ENCODE data around the gene MGLL. TPM values are rescaled to one million over a fixed set of nuclear protein-coding genes. Genes with fewer than 3 reads are reported as not detected.
"Not testable (repeated sequence)": the region's sequence is repeated elsewhere in the genome, so short reads cannot be mapped to it uniquely, and the experiment has no call there.

The MGLL gene
- total and polyA plus RNA-seq, 4 experiments from 2014 or later: 0.77 to 4.8 (median 2.3) TPM

DNA sequence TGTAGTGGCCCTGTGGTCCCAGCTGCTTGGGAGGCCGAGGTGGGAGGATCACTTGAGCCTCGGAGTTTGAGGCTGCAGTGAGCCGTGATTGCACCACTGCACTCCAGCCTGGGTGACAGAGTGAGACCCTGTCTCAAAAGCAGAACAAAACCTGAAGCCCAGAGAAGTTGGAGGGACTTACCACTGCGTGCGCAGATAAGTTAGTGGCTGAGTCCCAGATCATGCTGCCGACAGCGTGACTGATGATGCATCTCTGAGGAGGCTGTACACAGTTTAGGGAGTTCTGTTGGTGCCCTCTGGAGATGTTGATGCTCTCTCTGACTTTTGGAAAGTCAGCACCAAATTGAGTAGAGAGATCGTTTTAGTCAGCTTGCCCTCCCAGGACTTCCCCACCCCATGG lies 165.4 kb downstream of the MGLL start:
- intact Hi-C loops (cut with micrococcal nuclease): no loop called here
- H3K9me3 ChIP-seq (ENCODE audit: control insufficient read depth in 1 of 2, low read length in 2 of 2): no peaks in the 10 kb centered on the region
- H3K4me1 ChIP-seq (ENCODE audit: insufficient read depth, low read length): no peaks in the 10 kb centered on the region
- H3K27ac ChIP-seq (ENCODE audit: low read depth, low read length): no peak overlapping the region
- H3K36me3 Mint-ChIP-seq: peaks cover 0 to 7% of the 10 kb centered on the region in 2 donors
- ChIA-PET POLR2A (ENCODE audit: partially characterized antibody) (no interaction called here), CTCF (ENCODE audit: partially characterized antibody) (interaction anchor here (0.8 to 0.9 kb wide), 2 partner anchors 22 to 37 kb away, joined by 3 read pairs; no protein-coding TSS in a partner anchor)
- no peak overlapping the region for H3K4me3 Mint-ChIP-seq
- no peaks in the 10 kb centered on the region for H3K4me1 Mint-ChIP-seq
- H3K27ac Mint-ChIP-seq: no peak overlapping the region
- DNase-seq: no peak
- H3K4me3 ChIP-seq (ENCODE audit: low read length in 2 of 2): no peak overlapping the region
- H3K27me3 Mint-ChIP-seq: no peaks in the 10 kb centered on the region
- peaks cover 0 to 4% (median 0%) of the 10 kb centered on the region in 8 donors for H3K9me3 Mint-ChIP-seq
- H3K36me3 ChIP-seq (ENCODE audit: insufficient read depth, low read length): no peaks in the 10 kb centered on the region
- no peaks in the 10 kb centered on the region for H3K27me3 ChIP-seq (ENCODE audit: insufficient read depth, low read length)

DNA sequence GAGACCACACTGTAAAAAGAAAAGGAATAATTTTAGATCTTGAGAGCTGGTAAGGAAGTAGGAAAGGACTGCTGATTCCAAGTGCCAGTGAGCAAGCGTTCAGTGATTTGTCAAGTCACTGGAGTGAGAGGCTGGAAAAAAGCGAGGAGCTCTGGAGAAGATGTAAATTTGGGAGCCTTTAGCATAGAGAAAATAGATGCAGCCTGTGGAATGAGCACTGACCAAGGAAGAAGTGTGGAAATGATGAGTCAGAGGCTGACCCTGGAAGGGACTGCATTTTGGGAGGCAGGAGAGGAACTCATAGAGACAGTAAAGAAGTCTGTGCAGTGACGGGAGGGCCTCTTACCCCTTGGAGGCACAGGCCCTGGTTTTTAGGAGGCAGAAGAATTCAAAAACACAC lies 166.7 kb downstream of the MGLL start:
- no peak for DNase-seq
- Mint-ChIP-seq H3K36me3 (peaks cover 0 to 5% of the 10 kb centered on the region in 2 donors), H3K4me3 (no peak overlapping the region), H3K27me3 (no peaks in the 10 kb centered on the region), H3K4me1 (no peaks in the 10 kb centered on the region), H3K9me3 (peaks cover 0 to 4% (median 0%) of the 10 kb centered on the region in 8 donors), H3K27ac (no peak overlapping the region)
- Histone ChIP-seq H3K9me3 (ENCODE audit: control insufficient read depth in 1 of 2, low read length in 2 of 2) (no peaks in the 10 kb centered on the region), H3K36me3 (ENCODE audit: insufficient read depth, low read length) (no peaks in the 10 kb centered on the region), H3K27me3 (ENCODE audit: insufficient read depth, low read length) (no peaks in the 10 kb centered on the region), H3K27ac (ENCODE audit: low read depth, low read length) (no peak overlapping the region), H3K4me3 (ENCODE audit: low read length in 2 of 2) (no peak overlapping the region), H3K4me1 (ENCODE audit: insufficient read depth, low read length) (no peaks in the 10 kb centered on the region)
- intact Hi-C loops (cut with micrococcal nuclease): no loop called here
- POLR2A ChIA-PET (ENCODE audit: partially characterized antibody): no interaction called here
- CTCF ChIA-PET (ENCODE audit: partially characterized antibody): interaction anchor here (0.8 to 1.6 kb wide), 2 partner anchors 80 to 313 kb away, joined by 4 to 5 read pairs; no protein-coding TSS in a partner anchor

GRCh38 chr3:127654993-127655392 lies 167.3 kb downstream of the MGLL start:
- H3K27me3 Mint-ChIP-seq; H3K9me3 Mint-ChIP-seq; intact Hi-C loops (cut with micrococcal nuclease): not testable (repeated sequence)

DNA sequence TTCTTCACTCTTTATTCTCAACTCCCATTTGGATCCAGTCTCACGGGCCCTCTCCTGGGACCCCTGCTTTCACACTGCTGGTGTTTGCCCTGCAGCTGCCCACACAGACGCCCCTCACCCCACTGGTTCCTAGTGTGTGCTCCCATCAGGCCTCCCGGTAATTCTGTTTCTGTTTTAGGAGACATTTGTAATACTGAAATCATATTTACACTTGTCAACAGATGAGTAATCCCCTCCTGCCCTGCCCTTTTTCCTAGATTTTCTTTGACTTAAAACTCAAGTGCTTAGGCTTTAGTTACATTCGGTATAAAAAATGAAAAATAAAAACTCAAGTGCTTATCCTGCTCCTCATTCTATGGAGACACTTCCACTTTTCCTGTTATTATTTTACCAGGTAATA lies 167.9 kb downstream of the MGLL start:
- H3K27ac ChIP-seq (ENCODE audit: low read depth, low read length): no peak overlapping the region
- H3K27me3 ChIP-seq (ENCODE audit: insufficient read depth, low read length): no peaks in the 10 kb centered on the region
- Mint-ChIP-seq H3K9me3 (peaks cover 0 to 4% (median 0%) of the 10 kb centered on the region in 8 donors), H3K4me1 (no peaks in the 10 kb centered on the region), H3K27me3 (no peaks in the 10 kb centered on the region), H3K4me3 (no peak overlapping the region), H3K27ac (no peak overlapping the region), H3K36me3 (no peaks in the 10 kb centered on the region)
- DNase-seq: no peak
- intact Hi-C loops (cut with micrococcal nuclease): no loop called here
- H3K9me3 ChIP-seq (ENCODE audit: control insufficient read depth in 1 of 2, low read length in 2 of 2): no peaks in the 10 kb centered on the region
- H3K4me1 ChIP-seq (ENCODE audit: insufficient read depth, low read length): no peaks in the 10 kb centered on the region
- H3K4me3 ChIP-seq (ENCODE audit: low read length in 2 of 2): no peak overlapping the region
- ChIA-PET CTCF (ENCODE audit: partially characterized antibody) (interaction anchor here (1.6 kb wide), 1 partner anchor 79 kb away, joined by 5 read pairs; no protein-coding TSS in a partner anchor), POLR2A (ENCODE audit: partially characterized antibody) (no interaction called here)
- no peaks in the 10 kb centered on the region for H3K36me3 ChIP-seq (ENCODE audit: insufficient read depth, low read length)

More at GRCh38 chr3:127654993-127655392, 167.3 kb downstream of the MGLL start:
- H3K36me3 Mint-ChIP-seq; H3K36me3 ChIP-seq (ENCODE audit: insufficient read depth, low read length); H3K4me1 Mint-ChIP-seq; H3K27ac ChIP-seq (ENCODE audit: low read depth, low read length); DNase-seq; POLR2A ChIA-PET (ENCODE audit: partially characterized antibody); H3K4me1 ChIP-seq (ENCODE audit: insufficient read depth, low read length); H3K27me3 ChIP-seq (ENCODE audit: insufficient read depth, low read length); H3K27ac Mint-ChIP-seq; H3K4me3 Mint-ChIP-seq; H3K4me3 ChIP-seq (ENCODE audit: low read length in 2 of 2); H3K9me3 ChIP-seq (ENCODE audit: control insufficient read depth in 1 of 2, low read length in 2 of 2): not testable (repeated sequence)
- CTCF ChIA-PET (ENCODE audit: partially characterized antibody): interaction anchor here (0.8 to 1.6 kb wide), 2 partner anchors 80 to 314 kb away, joined by 4 to 5 read pairs; no protein-coding TSS in a partner anchor

DNA sequence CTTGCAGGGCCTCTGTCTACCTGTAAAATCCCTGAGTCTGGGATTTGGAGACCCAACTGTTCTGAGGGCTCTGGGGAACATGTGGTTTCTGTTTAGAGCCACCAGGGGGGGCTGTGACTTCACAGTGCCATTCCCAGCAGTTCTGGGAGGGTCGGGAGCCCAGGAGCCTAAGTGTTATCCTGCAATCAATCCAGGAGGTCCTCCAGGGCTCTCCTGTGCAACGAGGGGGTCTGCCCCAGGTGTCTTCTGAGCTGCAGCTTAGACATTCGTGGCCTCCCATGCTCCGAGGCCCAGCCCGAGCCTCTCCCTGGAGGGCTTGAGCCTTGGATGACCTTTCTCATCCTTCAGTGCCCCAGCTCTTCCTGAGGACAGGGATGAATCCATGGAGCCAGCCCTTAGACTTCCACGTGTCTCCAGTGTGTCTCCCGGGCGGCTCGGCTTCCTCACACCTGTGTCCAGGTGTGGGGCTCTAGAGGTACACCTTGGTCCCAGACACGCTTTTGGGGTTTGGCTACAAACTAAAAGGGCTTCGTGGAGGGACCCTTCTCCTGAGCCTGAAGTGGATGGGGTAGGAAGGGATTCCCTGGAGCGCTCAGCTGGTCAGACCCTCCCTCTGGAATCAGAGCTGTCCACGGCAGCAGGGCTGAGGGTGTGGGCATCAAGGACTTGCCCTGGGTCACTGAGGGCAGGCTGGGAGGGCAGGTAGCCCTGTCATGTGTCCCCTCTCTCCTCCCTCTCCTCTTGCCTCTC lies 169.9 kb downstream of the MGLL start:
- Histone ChIP-seq H3K27ac (ENCODE audit: low read depth, low read length) (no peak overlapping the region), H3K9me3 (ENCODE audit: control insufficient read depth in 1 of 2, low read length in 2 of 2) (no peaks in the 10 kb centered on the region), H3K27me3 (ENCODE audit: insufficient read depth, low read length) (no peaks in the 10 kb centered on the region), H3K4me1 (ENCODE audit: insufficient read depth, low read length) (no peaks in the 10 kb centered on the region), H3K4me3 (ENCODE audit: low read length in 2 of 2) (no peak overlapping the region), H3K36me3 (ENCODE audit: insufficient read depth, low read length) (no peaks in the 10 kb centered on the region)
- DNase-seq: peak in 3 of 5 donors; percentile 17 to 37 (median 22)
- H3K27ac Mint-ChIP-seq: no peak overlapping the region
- CTCF ChIA-PET (ENCODE audit: partially characterized antibody): interaction anchor here (0.9 to 3.6 kb wide), 5 partner anchors 9 to 481 kb away, joined by 3 to 35 read pairs (median 5); no protein-coding TSS in a partner anchor
- H3K27me3 Mint-ChIP-seq: no peaks in the 10 kb centered on the region
- peaks cover 0 to 4% (median 0%) of the 10 kb centered on the region in 8 donors for H3K9me3 Mint-ChIP-seq
- POLR2A ChIA-PET (ENCODE audit: partially characterized antibody): no interaction called here
- no peaks in the 10 kb centered on the region for H3K36me3 Mint-ChIP-seq
- H3K4me1 Mint-ChIP-seq: no peaks in the 10 kb centered on the region
- intact Hi-C loops (cut with micrococcal nuclease): loop anchor here (1.0 kb wide), 3 partner anchors 42 to 319 kb away; no protein-coding TSS in a partner anchor
- H3K4me3 Mint-ChIP-seq: no peak overlapping the region

DNA sequence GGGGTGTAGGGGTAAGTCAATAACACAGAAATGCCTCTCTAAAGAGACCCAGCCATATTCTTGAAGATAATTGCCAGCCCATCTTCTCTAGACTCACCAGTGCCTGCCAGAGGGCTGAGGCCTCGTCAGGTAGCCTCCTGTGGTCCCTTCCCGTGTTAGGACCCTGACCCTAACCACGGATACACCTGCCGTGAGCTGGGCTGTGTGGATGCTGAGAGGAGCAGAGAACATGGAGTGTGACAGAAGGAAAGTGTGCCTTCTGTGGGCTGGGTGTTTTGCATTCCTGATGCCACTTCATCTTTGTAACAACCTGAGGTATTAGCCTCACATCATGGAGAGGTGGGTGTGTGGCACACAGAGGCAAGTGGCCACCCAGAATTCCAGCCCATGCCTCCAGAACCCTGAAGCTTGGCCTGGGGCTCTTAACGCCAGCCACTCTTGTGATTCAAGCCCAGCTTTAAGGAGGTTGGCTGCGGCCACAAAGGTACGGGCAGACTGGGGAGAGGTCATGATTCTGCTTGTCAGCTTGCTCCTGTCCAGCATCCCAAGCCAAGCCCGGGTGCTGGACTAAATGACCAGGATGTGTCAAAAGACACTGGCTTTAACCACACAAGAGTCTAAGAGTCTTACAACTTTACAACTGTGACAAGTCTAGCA lies 170.7 kb downstream of the MGLL start:
- H3K4me1 Mint-ChIP-seq: no peaks in the 10 kb centered on the region
- no peak for DNase-seq
- peaks cover 0 to 4% (median 0%) of the 10 kb centered on the region in 8 donors for H3K9me3 Mint-ChIP-seq
- no peak overlapping the region for H3K27ac Mint-ChIP-seq
- CTCF ChIA-PET (ENCODE audit: partially characterized antibody): interaction anchor here (0.9 to 3.6 kb wide), 8 partner anchors 8 to 482 kb away, joined by 3 to 35 read pairs (median 4); no protein-coding TSS in a partner anchor
- H3K4me3 Mint-ChIP-seq: no peak overlapping the region
- Histone ChIP-seq H3K36me3 (ENCODE audit: insufficient read depth, low read length) (no peaks in the 10 kb centered on the region), H3K27me3 (ENCODE audit: insufficient read depth, low read length) (no peaks in the 10 kb centered on the region), H3K27ac (ENCODE audit: low read depth, low read length) (no peak overlapping the region), H3K4me1 (ENCODE audit: insufficient read depth, low read length) (no peaks in the 10 kb centered on the region), H3K9me3 (ENCODE audit: control insufficient read depth in 1 of 2, low read length in 2 of 2) (no peaks in the 10 kb centered on the region), H3K4me3 (ENCODE audit: low read length in 2 of 2) (no peak overlapping the region)
- intact Hi-C loops (cut with micrococcal nuclease): loop anchor here (1.0 kb wide), 3 partner anchors 43 to 320 kb away; no protein-coding TSS in a partner anchor
- POLR2A ChIA-PET (ENCODE audit: partially characterized antibody): no interaction called here
- no peaks in the 10 kb centered on the region for H3K36me3 Mint-ChIP-seq
- no peaks in the 10 kb centered on the region for H3K27me3 Mint-ChIP-seq

DNA sequence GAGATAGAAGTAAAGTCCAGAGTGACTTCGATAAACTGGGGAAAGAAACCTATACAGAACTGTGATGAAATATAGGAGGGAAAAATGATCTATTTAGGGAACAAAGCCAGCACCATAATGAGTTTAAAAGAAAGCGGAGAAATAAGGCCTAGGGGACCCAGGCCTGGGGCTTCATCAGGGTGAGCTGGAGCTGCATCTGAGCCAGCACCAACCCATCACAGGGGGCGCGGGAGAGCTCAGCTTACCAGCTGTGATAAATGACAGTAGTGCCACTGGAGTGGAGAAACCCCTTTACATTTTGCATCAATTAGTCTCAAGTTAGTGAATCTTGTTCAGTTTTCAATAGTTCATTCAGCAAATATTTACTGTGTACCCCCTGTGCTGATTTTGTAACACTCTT lies 172.1 kb downstream of the MGLL start:
- intact Hi-C loops (cut with micrococcal nuclease): no loop called here
- ChIA-PET CTCF (ENCODE audit: partially characterized antibody) (interaction anchor here (1.7 to 3.6 kb wide), 3 partner anchors 45 to 483 kb away, joined by 5 to 35 read pairs (median 9); no protein-coding TSS in a partner anchor), POLR2A (ENCODE audit: partially characterized antibody) (no interaction called here)
- Histone ChIP-seq H3K36me3 (ENCODE audit: insufficient read depth, low read length) (no peaks in the 10 kb centered on the region), H3K4me1 (ENCODE audit: insufficient read depth, low read length) (no peaks in the 10 kb centered on the region), H3K27me3 (ENCODE audit: insufficient read depth, low read length) (no peaks in the 10 kb centered on the region), H3K4me3 (ENCODE audit: low read length in 2 of 2) (no peak overlapping the region), H3K9me3 (ENCODE audit: control insufficient read depth in 1 of 2, low read length in 2 of 2) (no peaks in the 10 kb centered on the region), H3K27ac (ENCODE audit: low read depth, low read length) (no peak overlapping the region)
- Mint-ChIP-seq H3K4me1 (no peaks in the 10 kb centered on the region), H3K36me3 (no peaks in the 10 kb centered on the region), H3K9me3 (no peaks in the 10 kb centered on the region), H3K27ac (no peak overlapping the region), H3K27me3 (no peaks in the 10 kb centered on the region), H3K4me3 (no peak overlapping the region)
- DNase-seq: no peak
